Esophagus muscularis mucosa (tissue), 4 donors: ENCODE results near the gene AP1M2. TPM values are rescaled to one million over a fixed set of nuclear protein-coding genes. Genes with fewer than 3 reads are reported as not detected.

ENCODE experiments used
- DNase-seq: peaks from one replicate; pipeline ENCODE4 v3.0.0-alpha.2; 2017; ENCODE audit errors: extremely low spot score
- H3K27ac ChIP-seq, 4 donors: fragments of 200-600 bp; sonication (generic); replicated peaks in 1 of 4; 1 replicate in 3 of 4; 2 replicates in 1 of 4; pipeline ENCODE4 v1.5.1; 2016 to 2019; ENCODE audit warnings: mild to moderate bottlenecking in 1 of 4
- H3K27me3 ChIP-seq, 4 donors: fragments of 200-600 bp; sonication (generic); one replicate each; pipeline versions ENCODE4 v1.5.1 to v1.6.0; 2016 to 2019
- H3K36me3 ChIP-seq, 4 donors: fragments of 200-600 bp; sonication (generic); one replicate each; pipeline ENCODE4 v1.5.1; 2016 to 2019
- H3K4me1 ChIP-seq, 4 donors: fragments of 200-600 bp; sonication (generic); one replicate each; pipeline ENCODE4 v1.5.1; 2016 to 2019
- H3K4me3 ChIP-seq, 4 donors: fragments of 200-600 bp; sonication (generic); 1 replicate in 2 of 4; 2 replicates in 2 of 4; pipeline ENCODE4 v1.5.1; 2016 to 2019; ENCODE audit warnings: mild to moderate bottlenecking in 4 of 4, moderate library complexity in 1 of 4
- H3K9me3 ChIP-seq, 4 donors: fragments of 200-600 bp; sonication (generic); 1 replicate in 3 of 4; 2 replicates in 1 of 4; pipeline ENCODE4 v1.5.1; 2016 to 2019
- CTCF ChIP-seq, 3 experiments: fragments of 200-600 bp in 2 of 3; fragments of 450-650 bp in 1 of 3; sonication (generic) in 2 of 3; IDR thresholded peaks; one replicate each; pipeline ENCODE4 v1.5.1; 2017 to 2019; ENCODE audit warnings: antibody characterized with exemption in 3 of 3, mild to moderate bottlenecking in 2 of 3, moderate library complexity in 1 of 3
- EP300 ChIP-seq: sonication (generic); formaldehyde crosslinking; IDR thresholded peaks from one replicate; pipeline ENCODE4 v1.6.1; 2017; ENCODE audit warnings: antibody characterized with exemption
- POLR2A ChIP-seq: fragments of 450-650 bp; IDR thresholded peaks from one replicate; pipeline ENCODE4 v1.6.1; 2017; ENCODE audit warnings: antibody characterized with exemption, moderate library complexity, mild to moderate bottlenecking, low read depth
- POLR2AphosphoS5 ChIP-seq, 2 donors: sonication (generic); formaldehyde crosslinking; IDR thresholded peaks; one replicate each; pipeline ENCODE4 v1.6.1; 2017; ENCODE audit warnings: antibody characterized with exemption in 2 of 2
- WGBS: methylation state at CpG from one replicate; pipeline ENCODE4 v1.1.5; 2018; 5-methylcytosine and 5-hydroxymethylcytosine counted together
- intact Hi-C: fragments of 100-400 bp; cut with DNase I; formaldehyde crosslinking; loops from one replicate; pipeline ENCODE4 v1.15.1; 2023
- total RNA-seq, 4 donors: library from RNA; depleted of rRNA; stranded (reverse); fragments of >200 nt; gene quantifications; one replicate each; pipeline versions ENCODE4 v1.1.0 to v1.2.1, GENCODE V29; 2016

Gene AP1M2
- total RNA-seq, 4 donors from 2014 or later, result not detected

- 18% methylated on average over 10 of the region's 10 CpGs for WGBS
- Histone ChIP-seq H3K36me3 (peaks cover 11 to 37% (median 27%) of the 10 kb centered on the region in 4 donors), H3K27ac (peak overlapping the region; percentile 87 to 94 (median 90)), H3K27me3 (no peaks in the 10 kb centered on the region), H3K9me3 (no peaks in the 10 kb centered on the region), H3K4me3 (peak overlapping the region; percentile 81 to 95 (median 90)), H3K4me1 (peaks cover 36 to 49% (median 45%) of the 10 kb centered on the region in 4 donors)
- DNase-seq, result no peak
- intact Hi-C loops, result loop anchor here (5.0 to 10.0 kb wide), 2 partner anchors 63 to 160 kb away; partner anchors contain the start of genes CDC37 and KEAP1
- no peak for TF ChIP-seq POLR2AphosphoS5 (IDR thresholded peaks at IDR 0.05)
- peak in 1 of 3 experiments; percentile 12 for TF ChIP-seq CTCF (IDR thresholded peaks at IDR 0.05)
These were observed 22.0 kb downstream of the AP1M2 start for GRCh38 chr19:10565028-10565566.

GRCh38 chr19:10562609-10563008, 24.5 kb downstream of the AP1M2 start:
- Histone ChIP-seq H3K4me3 (no peak overlapping the region), H3K4me1 (peaks cover 22 to 29% (median 27%) of the 10 kb centered on the region in 4 donors), H3K27me3 (no peaks in the 10 kb centered on the region), H3K36me3 (peaks cover 20 to 62% (median 52%) of the 10 kb centered on the region in 4 donors), H3K27ac (no peak overlapping the region), H3K9me3 (no peaks in the 10 kb centered on the region)
- TF ChIP-seq EP300 (no peak), CTCF (IDR thresholded peaks at IDR 0.05) (no peak), POLR2A (no peak), POLR2AphosphoS5 (IDR thresholded peaks at IDR 0.05) (no peak)
- 91% methylated on average over 5 of the region's 5 CpGs for WGBS
- DNase-seq, result no peak
- intact Hi-C loops, result loop anchor here (10.0 kb wide), 1 partner anchor 158 kb away; the partner anchor contains the start of gene CDC37

DNA sequence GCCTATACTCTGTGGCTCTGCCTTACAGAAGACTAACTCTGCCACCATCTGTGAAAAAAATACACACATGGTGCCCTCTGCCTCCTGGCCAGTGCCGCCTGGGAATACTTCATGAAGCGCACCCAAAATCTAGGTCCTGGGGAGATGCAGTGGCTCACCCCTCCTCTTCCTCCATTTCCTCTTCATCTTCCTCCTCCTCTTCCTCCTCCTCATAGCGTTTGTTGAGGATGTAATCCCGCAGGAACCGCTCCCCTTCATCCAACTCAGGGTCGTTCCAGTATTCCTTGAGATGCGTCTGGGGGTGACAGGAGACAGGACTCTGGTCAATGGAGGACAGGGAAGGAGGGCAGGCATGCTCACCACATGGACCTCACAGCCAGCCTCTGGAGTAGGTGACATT, 27.0 kb downstream of the AP1M2 start:
- no peaks in the 10 kb centered on the region for H3K9me3 ChIP-seq
- intact Hi-C loops, result loop anchor here (10.0 kb wide), 1 partner anchor 155 kb away; the partner anchor contains the start of gene CDC37
- no peak for TF ChIP-seq POLR2AphosphoS5 (IDR thresholded peaks at IDR 0.05)
- no peak for TF ChIP-seq EP300
- TF ChIP-seq POLR2A, result no peak
- TF ChIP-seq CTCF (IDR thresholded peaks at IDR 0.05), result no peak
- peaks cover 33 to 86% (median 76%) of the 10 kb centered on the region in 4 donors for H3K36me3 ChIP-seq
- H3K4me3 ChIP-seq, result no peak overlapping the region
- H3K27ac ChIP-seq, result no peak overlapping the region
- DNase-seq, result no peak
- H3K27me3 ChIP-seq, result no peaks in the 10 kb centered on the region
- peaks cover 7 to 10% (median 8%) of the 10 kb centered on the region in 4 donors for H3K4me1 ChIP-seq
- 91% methylated on average over 7 of the region's 7 CpGs for WGBS

DNA sequence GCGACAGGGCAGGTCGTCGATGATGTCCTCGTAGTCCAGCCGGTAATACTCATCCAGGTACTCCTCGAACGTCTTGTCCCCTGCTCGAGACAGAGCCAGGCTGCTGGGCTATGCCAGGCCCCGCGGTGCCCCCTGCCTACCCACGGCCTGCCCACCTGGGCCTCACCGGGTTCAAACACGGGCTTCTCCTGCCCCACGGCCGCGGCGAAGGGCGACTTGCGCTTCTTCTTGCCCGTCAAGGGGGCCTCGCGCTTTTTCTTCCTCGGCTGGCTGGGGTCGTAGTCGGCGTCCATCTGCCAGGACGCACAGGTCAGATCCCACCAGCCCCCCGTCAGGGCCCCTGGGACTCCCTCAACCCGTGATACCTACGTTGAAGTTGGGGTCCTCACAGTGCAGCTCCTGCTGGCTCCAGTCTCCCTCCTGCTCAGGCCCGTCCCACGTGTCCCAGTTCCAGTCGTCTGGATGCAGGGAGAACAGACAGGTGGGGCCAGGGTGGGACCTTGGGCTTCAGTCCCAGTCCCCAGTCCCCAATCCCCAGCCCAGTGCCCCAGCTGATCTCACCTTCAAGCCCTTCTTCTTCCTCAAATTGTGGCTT, 29.4 kb downstream of the AP1M2 start:
- 95% methylated on average over 30 of the region's 33 CpGs for WGBS
- H3K36me3 ChIP-seq, result peaks cover 56 to 100% (median 94%) of the 10 kb centered on the region in 4 donors
- H3K4me3 ChIP-seq, result no peak overlapping the region
- no peaks in the 10 kb centered on the region for H3K27me3 ChIP-seq
- no peak for DNase-seq
- intact Hi-C loops, result no loop called here
- no peak overlapping the region for H3K27ac ChIP-seq
- TF ChIP-seq POLR2AphosphoS5 (IDR thresholded peaks at IDR 0.05), result no peak
- no peak for TF ChIP-seq CTCF (IDR thresholded peaks at IDR 0.05)
- no peak for TF ChIP-seq POLR2A
- TF ChIP-seq EP300, result no peak
- H3K4me1 ChIP-seq, result peaks cover 0 to 3% (median 0%) of the 10 kb centered on the region in 4 donors
- no peaks in the 10 kb centered on the region for H3K9me3 ChIP-seq
